GM18508 (cell line): ENCODE measurements around the gene TJP1.
"Not testable (repeated sequence)": the region's sequence is repeated elsewhere in the genome, so short reads cannot be mapped to it uniquely, and the experiment has no call there.

ENCODE experiments used
- ATAC-seq: cut with Tn5 transposase; IDR thresholded peaks from one replicate; pipeline ENCODE4 v1.9.1; 2021; ENCODE audit warnings: moderate number of reproducible peaks; ENCODE audit not compliant: insufficient read depth, unreplicated experiment

TJP1 gene

GRCh38 chr15:29759596-29759995 lies 62.7 kb downstream of the TJP1 start:
- ATAC-seq, result no peak

- ATAC-seq, result no peak
Observed at GRCh38 chr15:29756358-29757267, 65.7 kb downstream of the TJP1 start.

- ATAC-seq, result not testable (repeated sequence)
Observed at GRCh38 chr15:29754009-29754408, 68.3 kb downstream of the TJP1 start.

- ATAC-seq, result no peak
Observed at GRCh38 chr15:29753506-29753905, 68.8 kb downstream of the TJP1 start.

GRCh38 chr15:29750754-29751153 lies 71.5 kb downstream of the TJP1 start:
- no peak for ATAC-seq

- no peak for ATAC-seq
Observed at GRCh38 chr15:29749365-29750086, 72.7 kb downstream of the TJP1 start.

- ATAC-seq, result no peak
Observed at GRCh38 chr15:29747837-29748417, 74.3 kb downstream of the TJP1 start.

GRCh38 chr15:29743475-29743874 lies 78.8 kb downstream of the TJP1 start:
- ATAC-seq, result no peak

- ATAC-seq, result no peak
Observed at GRCh38 chr15:29740692-29741311, 81.5 kb downstream of the TJP1 start.

- ATAC-seq, result no peak
Observed at GRCh38 chr15:29736744-29737020, 85.6 kb downstream of the TJP1 start.

GRCh38 chr15:29736012-29736743 lies 86.1 kb downstream of the TJP1 start:
- ATAC-seq, result no peak

- no peak for ATAC-seq
Observed at GRCh38 chr15:29734917-29735572, 87.2 kb downstream of the TJP1 start.

- ATAC-seq, result no peak
Observed at GRCh38 chr15:29731865-29732264, 90.4 kb downstream of the TJP1 start.

GRCh38 chr15:29730471-29730870 lies 91.8 kb downstream of the TJP1 start:
- not testable (repeated sequence) for ATAC-seq

GRCh38 chr15:29728418-29728817 lies 93.8 kb downstream of the TJP1 start:
- ATAC-seq, result no peak

GRCh38 chr15:29727871-29728270 lies 94.4 kb downstream of the TJP1 start:
- no peak for ATAC-seq

GRCh38 chr15:29726553-29726952 lies 95.7 kb downstream of the TJP1 start:
- ATAC-seq, result no peak

GRCh38 chr15:29724026-29724425 lies 98.2 kb downstream of the TJP1 start:
- ATAC-seq, result no peak

GRCh38 chr15:29713784-29714183 lies 108.5 kb downstream of the TJP1 start:
- ATAC-seq, result no peak
